ENCODE data around the gene ZCWPW2. TPM values are rescaled to one million over a fixed set of nuclear protein-coding genes. Genes with fewer than 3 reads are reported as not detected.

The ZCWPW2 gene
- total RNA-seq, 2 donors from 2014 or later = 1.2 to 3.4 TPM

- H3K9me3 ChIP-seq = peaks cover 0 to 4% of the 10 kb centered on the region in 2 donors
- H3K27me3 ChIP-seq = no peaks in the 10 kb centered on the region
- DNase-seq (ENCODE audit: low spot score) = no peak
- H3K4me1 ChIP-seq = no peaks in the 10 kb centered on the region
- no peaks in the 10 kb centered on the region for H3K36me3 ChIP-seq
- H3K4me3 ChIP-seq = no peak overlapping the region
- no peak for TF ChIP-seq CTCF (IDR thresholded peaks at IDR 0.05)
- H3K27ac ChIP-seq = no peak overlapping the region
Measured at GRCh38 chr3:28467414-28467813, 118.9 kb downstream of the ZCWPW2 start.

GRCh38 chr3:28476194-28476593 is 127.7 kb downstream of the ZCWPW2 start:
- H3K27ac ChIP-seq = no peak overlapping the region
- DNase-seq (ENCODE audit: low spot score) = no peak
- no peak overlapping the region for H3K4me3 ChIP-seq
- peak; percentile 32 to 75 for TF ChIP-seq CTCF (IDR thresholded peaks at IDR 0.05)
- H3K4me1 ChIP-seq = no peaks in the 10 kb centered on the region
- peaks cover 0 to 4% of the 10 kb centered on the region in 2 donors for H3K9me3 ChIP-seq
- no peaks in the 10 kb centered on the region for H3K36me3 ChIP-seq
- no peaks in the 10 kb centered on the region for H3K27me3 ChIP-seq

- Histone ChIP-seq H3K36me3 (no peaks in the 10 kb centered on the region), H3K27me3 (no peaks in the 10 kb centered on the region), H3K4me1 (no peaks in the 10 kb centered on the region), H3K4me3 (no peak overlapping the region), H3K27ac (no peak overlapping the region), H3K9me3 (peaks cover 0 to 4% of the 10 kb centered on the region in 2 donors)
- no peak for DNase-seq (ENCODE audit: low spot score)
- no peak for TF ChIP-seq CTCF (IDR thresholded peaks at IDR 0.05)
Measured at GRCh38 chr3:28476764-28477163, 128.2 kb downstream of the ZCWPW2 start.

GRCh38 chr3:28485164-28485563 is 136.6 kb downstream of the ZCWPW2 start:
- no peaks in the 10 kb centered on the region for H3K4me1 ChIP-seq
- DNase-seq (ENCODE audit: low spot score) = no peak
- no peak for TF ChIP-seq CTCF (IDR thresholded peaks at IDR 0.05)
- no peaks in the 10 kb centered on the region for H3K36me3 ChIP-seq
- peaks cover 0 to 11% of the 10 kb centered on the region in 2 donors for H3K9me3 ChIP-seq
- no peak overlapping the region for H3K4me3 ChIP-seq
- no peaks in the 10 kb centered on the region for H3K27me3 ChIP-seq
- no peak overlapping the region for H3K27ac ChIP-seq

GRCh38 chr3:28495301-28495700 is 146.8 kb downstream of the ZCWPW2 start:
- Histone ChIP-seq H3K4me3 (no peak overlapping the region), H3K9me3 (no peaks in the 10 kb centered on the region), H3K4me1 (no peaks in the 10 kb centered on the region), H3K27ac (no peak overlapping the region), H3K27me3 (no peaks in the 10 kb centered on the region), H3K36me3 (no peaks in the 10 kb centered on the region)
- no peak for DNase-seq (ENCODE audit: low spot score)
- no peak for TF ChIP-seq CTCF (IDR thresholded peaks at IDR 0.05)

- no peaks in the 10 kb centered on the region for H3K27me3 ChIP-seq
- DNase-seq (ENCODE audit: low spot score) = no peak
- no peak for TF ChIP-seq CTCF (IDR thresholded peaks at IDR 0.05)
- no peaks in the 10 kb centered on the region for H3K36me3 ChIP-seq
- H3K27ac ChIP-seq = no peak overlapping the region
- H3K9me3 ChIP-seq = no peaks in the 10 kb centered on the region
- H3K4me1 ChIP-seq = no peaks in the 10 kb centered on the region
- H3K4me3 ChIP-seq = no peak overlapping the region
Measured at GRCh38 chr3:28502397-28502937, 153.9 kb downstream of the ZCWPW2 start.

All from right atrium auricular region (tissue), 2 donors.